ENCODE measurements around the gene ZFR2.
A peak's percentile ranks its signal among the peaks of the same experiment; 100 is the strongest.

ZFR2 gene

GRCh38 chr19:3857449-3858003 is 11.3 kb downstream of the ZFR2 start:
- peak; percentile 36 for DNase-seq (ENCODE audit: low read depth)
- no peak for TF ChIP-seq CTCF (IDR thresholded peaks at IDR 0.05; ENCODE audit: low read depth, low read length, missing control alignments)
- no peak overlapping the region for H3K4me3 ChIP-seq (ENCODE audit: low read depth, low read length)

DNA sequence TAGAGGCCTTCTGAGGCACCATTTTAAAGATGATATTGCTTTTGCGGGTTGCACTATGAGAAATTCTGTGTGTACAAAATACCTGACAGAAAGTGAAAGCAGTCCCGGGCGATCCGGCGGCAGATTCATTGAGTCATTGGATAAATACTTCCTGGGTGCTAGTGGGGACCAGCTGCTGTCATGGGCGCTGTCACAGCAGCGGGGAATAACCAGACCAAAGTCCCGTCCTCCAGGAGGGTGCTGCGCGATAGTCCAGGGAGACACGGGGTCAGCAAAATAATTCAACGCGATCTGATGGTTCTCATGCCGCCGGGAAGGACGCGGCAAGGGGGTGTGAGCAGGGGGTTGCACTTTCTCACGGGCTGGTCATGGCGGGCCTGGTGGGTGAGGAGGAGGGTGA is 13.5 kb downstream of the ZFR2 start:
- H3K4me3 ChIP-seq (ENCODE audit: low read depth, low read length): no peak overlapping the region
- TF ChIP-seq CTCF (IDR thresholded peaks at IDR 0.05; ENCODE audit: low read depth, low read length, missing control alignments): no peak
- no peak for DNase-seq (ENCODE audit: low read depth)

DNA sequence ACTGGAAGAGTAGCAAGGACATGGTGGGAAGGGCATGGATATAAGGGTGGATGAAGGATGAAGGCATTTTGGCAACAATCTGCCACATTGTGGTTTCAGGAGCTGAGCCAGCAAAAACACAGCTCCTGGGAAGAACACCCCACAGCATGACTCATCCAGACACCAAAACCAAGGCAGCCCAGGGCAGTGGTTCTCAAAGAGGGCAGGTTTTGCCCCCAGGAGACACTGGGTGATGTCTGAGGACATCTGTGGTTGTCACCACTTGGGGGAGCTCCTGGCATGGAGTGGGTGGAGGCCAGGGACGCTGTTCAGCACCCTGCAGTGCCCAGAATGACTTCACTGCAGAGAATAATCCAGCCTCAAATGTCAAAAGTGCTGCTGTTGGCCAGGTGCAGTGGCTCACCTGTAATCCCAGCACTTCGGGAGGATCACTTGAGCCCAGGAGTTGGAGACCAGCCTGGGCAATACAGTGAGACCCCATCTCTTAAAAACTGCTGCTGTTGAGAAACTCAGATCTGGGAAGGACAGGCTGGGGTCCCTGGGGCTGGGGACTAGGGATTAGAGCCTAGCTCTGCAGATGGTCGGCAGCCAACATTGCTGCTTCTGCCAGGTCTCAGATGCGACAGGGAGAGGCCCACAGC is 16.1 kb downstream of the ZFR2 start:
- DNase-seq (ENCODE audit: low read depth): no peak

DNA sequence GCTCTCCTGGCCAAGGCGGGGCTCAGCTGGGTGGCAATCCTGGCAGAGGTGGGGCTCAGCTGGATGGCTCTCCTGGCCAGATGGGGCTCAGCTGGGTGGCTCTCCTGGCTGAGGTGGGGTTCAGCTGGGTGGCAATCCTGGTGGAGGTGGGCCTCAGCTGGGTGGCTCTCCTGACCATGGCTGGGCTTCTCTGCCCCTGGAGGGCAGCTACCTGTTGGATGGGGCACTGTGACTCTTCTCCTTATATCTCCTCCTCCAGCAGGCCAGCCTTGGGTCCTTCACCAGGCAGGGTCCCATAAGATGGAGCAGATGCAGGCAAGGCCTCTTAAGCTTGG is 16.7 kb downstream of the ZFR2 start:
- no peak for DNase-seq (ENCODE audit: low read depth)
- no peak for TF ChIP-seq CTCF (IDR thresholded peaks at IDR 0.05; ENCODE audit: low read depth, low read length, missing control alignments)
- H3K4me3 ChIP-seq (ENCODE audit: low read depth, low read length): no peak overlapping the region

More for the DNA sequence above, 16.1 kb downstream of the ZFR2 start:
- TF ChIP-seq CTCF (IDR thresholded peaks at IDR 0.05; ENCODE audit: low read depth, low read length, missing control alignments): peak; percentile 24
- no peak overlapping the region for H3K4me3 ChIP-seq (ENCODE audit: low read depth, low read length)

GRCh38 chr19:3851254-3852176 is 17.3 kb downstream of the ZFR2 start:
- no peak overlapping the region for H3K4me3 ChIP-seq (ENCODE audit: low read depth, low read length)
- TF ChIP-seq CTCF (IDR thresholded peaks at IDR 0.05; ENCODE audit: low read depth, low read length, missing control alignments): no peak
- DNase-seq (ENCODE audit: low read depth): no peak

- no peak for TF ChIP-seq CTCF (IDR thresholded peaks at IDR 0.05; ENCODE audit: low read depth, low read length, missing control alignments)
- no peak for DNase-seq (ENCODE audit: low read depth)
- H3K4me3 ChIP-seq (ENCODE audit: low read depth, low read length): no peak overlapping the region
These were observed 18.4 kb downstream of the ZFR2 start for GRCh38 chr19:3850320-3850972.

Data from GM12864 (cell line).